ENCODE data around the gene RAPGEF1. TPM values are rescaled to one million over a fixed set of nuclear protein-coding genes. Genes with fewer than 3 reads are reported as not detected.
"Not testable (repeated sequence)": the region's sequence is repeated elsewhere in the genome, so short reads cannot be mapped to it uniquely, and the experiment has no call there.

Gene RAPGEF1
- total RNA-seq, 1 donor from 2014 or later: 168 TPM

DNA sequence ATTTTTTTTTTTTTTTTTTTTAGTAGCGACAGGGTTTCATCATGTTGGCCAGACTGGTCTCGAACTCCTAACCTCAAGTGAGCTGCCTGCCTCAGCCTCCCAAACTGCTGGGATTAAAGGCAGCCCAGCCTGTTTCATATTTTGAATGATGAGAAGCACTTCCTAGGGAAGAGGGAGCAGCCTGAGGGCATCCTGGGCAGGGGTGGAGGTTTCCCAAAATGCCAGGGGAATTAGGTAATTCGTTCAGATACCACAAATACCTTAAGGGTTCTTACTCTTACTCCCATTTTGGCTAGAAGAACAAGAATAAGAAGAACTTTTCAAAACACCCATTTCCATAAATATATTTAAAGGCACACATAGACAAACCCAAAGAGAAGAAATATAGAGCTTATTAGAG, 29.5 kb upstream of the RAPGEF1 start:
- Mint-ChIP-seq H3K4me1 (ENCODE audit: low read depth) (no peaks in the 10 kb centered on the region), H3K9me3 (no peaks in the 10 kb centered on the region), H3K27ac (no peak overlapping the region), H3K27me3 (ENCODE audit: insufficient read depth) (peaks cover 26% of the 10 kb centered on the region), H3K4me3 (no peak overlapping the region), H3K36me3 (ENCODE audit: low read depth) (no peaks in the 10 kb centered on the region)
- intact Hi-C loops (cut with micrococcal nuclease): no loop called here
- no peak for DNase-seq (ENCODE audit: low spot score)

DNA sequence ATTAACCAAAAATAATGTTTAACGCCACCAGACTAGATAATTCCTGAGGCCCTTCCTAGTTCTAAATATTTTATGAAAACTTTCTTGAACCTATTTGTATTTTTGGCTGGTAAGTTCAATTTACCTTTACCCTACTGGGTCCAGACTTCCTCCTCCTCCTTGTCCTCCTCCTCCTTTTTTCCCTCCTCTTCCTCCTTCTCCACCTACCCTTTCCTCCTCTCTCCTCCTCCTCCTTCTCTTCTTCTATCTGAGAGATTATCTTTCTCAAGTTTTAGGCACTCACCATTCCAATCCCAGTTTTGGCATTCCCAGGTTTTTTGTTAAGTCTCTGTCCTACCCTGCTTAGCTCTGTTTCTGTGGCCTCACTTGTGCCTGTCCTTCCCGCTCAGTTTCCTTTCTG, 24.7 kb upstream of the RAPGEF1 start:
- intact Hi-C loops (cut with micrococcal nuclease): loop anchor here (5.0 kb wide), 1 partner anchor 313 kb away; the partner anchor contains the start of gene MED27
- Mint-ChIP-seq H3K27ac (no peak overlapping the region), H3K36me3 (ENCODE audit: low read depth) (no peaks in the 10 kb centered on the region), H3K4me1 (ENCODE audit: low read depth) (no peaks in the 10 kb centered on the region), H3K4me3 (no peak overlapping the region), H3K9me3 (no peaks in the 10 kb centered on the region), H3K27me3 (ENCODE audit: insufficient read depth) (peaks cover 24% of the 10 kb centered on the region)
- DNase-seq (ENCODE audit: low spot score): no peak

- Mint-ChIP-seq H3K27ac (no peak overlapping the region), H3K4me3 (no peak overlapping the region), H3K36me3 (ENCODE audit: low read depth) (no peaks in the 10 kb centered on the region), H3K4me1 (ENCODE audit: low read depth) (peaks cover 12% of the 10 kb centered on the region), H3K27me3 (ENCODE audit: insufficient read depth) (peaks cover 35% of the 10 kb centered on the region), H3K9me3 (no peaks in the 10 kb centered on the region)
- peak; percentile 62 for DNase-seq (ENCODE audit: low spot score)
- intact Hi-C loops (cut with micrococcal nuclease): loop anchor here (1.0 to 5.0 kb wide), 5 partner anchors 192 to 490 kb away; partner anchors contain the start of genes MED27 and NTNG2
Measured at GRCh38 chr9:131762356-131762932, 22.6 kb upstream of the RAPGEF1 start.

GRCh38 chr9:131759017-131759647, 19.3 kb upstream of the RAPGEF1 start:
- no peak overlapping the region for H3K27ac Mint-ChIP-seq
- intact Hi-C loops (cut with micrococcal nuclease): loop anchor here (5.0 kb wide), 1 partner anchor 78 kb away; no protein-coding TSS in a partner anchor

GRCh38 chr9:131757549-131757948, 17.7 kb upstream of the RAPGEF1 start:
- Mint-ChIP-seq H3K4me3 (no peak overlapping the region), H3K4me1 (ENCODE audit: low read depth) (peaks cover 21% of the 10 kb centered on the region), H3K9me3 (no peaks in the 10 kb centered on the region), H3K27ac (no peak overlapping the region), H3K27me3 (ENCODE audit: insufficient read depth) (peaks cover 35% of the 10 kb centered on the region), H3K36me3 (ENCODE audit: low read depth) (no peaks in the 10 kb centered on the region)
- DNase-seq (ENCODE audit: low spot score): no peak
- intact Hi-C loops (cut with micrococcal nuclease): loop anchor here (5.0 kb wide), 1 partner anchor 80 kb away; no protein-coding TSS in a partner anchor

More at GRCh38 chr9:131759017-131759647, 19.3 kb upstream of the RAPGEF1 start:
- H3K27me3 Mint-ChIP-seq (ENCODE audit: insufficient read depth): peaks cover 31% of the 10 kb centered on the region
- H3K4me1 Mint-ChIP-seq (ENCODE audit: low read depth): peaks cover 21% of the 10 kb centered on the region
- H3K4me3 Mint-ChIP-seq: no peak overlapping the region
- no peaks in the 10 kb centered on the region for H3K36me3 Mint-ChIP-seq (ENCODE audit: low read depth)
- no peak for DNase-seq (ENCODE audit: low spot score)
- no peaks in the 10 kb centered on the region for H3K9me3 Mint-ChIP-seq

GRCh38 chr9:131755541-131756198, 15.8 kb upstream of the RAPGEF1 start:
- peak overlapping the region; percentile 29 for H3K27ac Mint-ChIP-seq
- no peaks in the 10 kb centered on the region for H3K36me3 Mint-ChIP-seq (ENCODE audit: low read depth)
- DNase-seq (ENCODE audit: low spot score): peak; percentile 76
- H3K27me3 Mint-ChIP-seq (ENCODE audit: insufficient read depth): peaks cover 32% of the 10 kb centered on the region
- peaks cover 21% of the 10 kb centered on the region for H3K4me1 Mint-ChIP-seq (ENCODE audit: low read depth)
- no peaks in the 10 kb centered on the region for H3K9me3 Mint-ChIP-seq
- intact Hi-C loops (cut with micrococcal nuclease): loop anchor here (1.0 to 5.0 kb wide), 3 partner anchors 82 to 497 kb away; no protein-coding TSS in a partner anchor
- no peak overlapping the region for H3K4me3 Mint-ChIP-seq

- intact Hi-C loops (cut with micrococcal nuclease): loop anchor here (1.0 to 5.0 kb wide), 3 partner anchors 82 to 497 kb away; no protein-coding TSS in a partner anchor
- Mint-ChIP-seq H3K27ac (no peak overlapping the region), H3K4me3 (no peak overlapping the region), H3K4me1 (ENCODE audit: low read depth) (peaks cover 21% of the 10 kb centered on the region), H3K36me3 (ENCODE audit: low read depth) (no peaks in the 10 kb centered on the region), H3K9me3 (no peaks in the 10 kb centered on the region), H3K27me3 (ENCODE audit: insufficient read depth) (peaks cover 27% of the 10 kb centered on the region)
- DNase-seq (ENCODE audit: low spot score): no peak
Measured at GRCh38 chr9:131754846-131755245, 15.0 kb upstream of the RAPGEF1 start.

GRCh38 chr9:131753751-131754150, 13.9 kb upstream of the RAPGEF1 start:
- intact Hi-C loops (cut with micrococcal nuclease); H3K36me3 Mint-ChIP-seq (ENCODE audit: low read depth); H3K4me3 Mint-ChIP-seq; H3K27ac Mint-ChIP-seq; DNase-seq (ENCODE audit: low spot score); H3K9me3 Mint-ChIP-seq: not testable (repeated sequence)
- Mint-ChIP-seq H3K27me3 (ENCODE audit: insufficient read depth) (peaks cover 24% of the 10 kb centered on the region), H3K4me1 (ENCODE audit: low read depth) (peaks cover 19% of the 10 kb centered on the region)

DNA sequence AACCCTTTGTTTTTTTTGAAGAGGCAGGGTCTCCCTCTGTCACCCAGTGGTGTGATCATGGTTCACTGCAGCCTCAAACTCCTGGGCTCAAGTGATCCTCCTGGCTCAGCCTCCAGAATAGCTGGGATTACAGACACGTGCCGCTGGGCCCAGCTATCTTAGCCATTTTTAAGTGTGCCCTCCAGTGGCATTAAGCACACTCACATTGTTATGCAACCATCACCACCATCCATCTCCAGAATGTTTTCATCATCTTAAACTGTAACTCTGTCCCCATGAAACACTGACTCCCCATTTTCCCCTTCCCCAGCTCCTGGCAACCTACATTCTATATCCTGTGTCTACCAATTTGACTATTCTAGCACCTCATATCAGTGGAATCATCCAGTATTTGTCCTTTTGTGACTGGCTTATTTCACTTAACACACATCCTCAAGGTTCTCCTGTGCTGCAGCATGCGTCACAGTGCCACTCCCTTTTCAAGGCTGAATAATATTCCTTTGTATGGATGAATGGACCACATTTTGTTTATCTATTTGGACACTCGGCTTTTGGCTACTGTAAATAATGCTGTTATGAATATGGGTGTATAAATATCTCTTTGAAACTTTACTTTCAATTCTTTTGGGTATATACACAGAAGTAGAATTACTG, 12.5 kb upstream of the RAPGEF1 start:
- no peak for DNase-seq (ENCODE audit: low spot score)
- H3K36me3 Mint-ChIP-seq (ENCODE audit: low read depth): no peaks in the 10 kb centered on the region
- H3K27ac Mint-ChIP-seq: no peak overlapping the region
- no peak overlapping the region for H3K4me3 Mint-ChIP-seq
- intact Hi-C loops (cut with micrococcal nuclease): no loop called here
- no peaks in the 10 kb centered on the region for H3K9me3 Mint-ChIP-seq
- peaks cover 8% of the 10 kb centered on the region for H3K4me1 Mint-ChIP-seq (ENCODE audit: low read depth)
- H3K27me3 Mint-ChIP-seq (ENCODE audit: insufficient read depth): peaks cover 15% of the 10 kb centered on the region

GRCh38 chr9:131748411-131748955, 8.6 kb upstream of the RAPGEF1 start:
- no peak for DNase-seq (ENCODE audit: low spot score)
- Mint-ChIP-seq H3K36me3 (ENCODE audit: low read depth) (no peaks in the 10 kb centered on the region), H3K4me3 (no peak overlapping the region), H3K27ac (no peak overlapping the region), H3K4me1 (ENCODE audit: low read depth) (peaks cover 23% of the 10 kb centered on the region), H3K9me3 (no peaks in the 10 kb centered on the region), H3K27me3 (ENCODE audit: insufficient read depth) (peaks cover 5% of the 10 kb centered on the region)
- intact Hi-C loops (cut with micrococcal nuclease): loop anchor here (1.0 to 10.0 kb wide), 2 partner anchors 510 to 624 kb away; partner anchors contain the start of gene NUP214

- Mint-ChIP-seq H3K4me3 (no peak overlapping the region), H3K9me3 (no peaks in the 10 kb centered on the region), H3K27ac (no peak overlapping the region), H3K4me1 (ENCODE audit: low read depth) (peaks cover 34% of the 10 kb centered on the region), H3K27me3 (ENCODE audit: insufficient read depth) (peaks cover 5% of the 10 kb centered on the region), H3K36me3 (ENCODE audit: low read depth) (no peaks in the 10 kb centered on the region)
- no peak for DNase-seq (ENCODE audit: low spot score)
- intact Hi-C loops (cut with micrococcal nuclease): loop anchor here (1.0 to 10.0 kb wide), 4 partner anchors 156 to 623 kb away; partner anchors contain the start of gene NUP214
Measured at GRCh38 chr9:131747352-131747751, 7.5 kb upstream of the RAPGEF1 start.

GRCh38 chr9:131745610-131746009, 5.7 kb upstream of the RAPGEF1 start:
- Mint-ChIP-seq H3K27ac (no peak overlapping the region), H3K27me3 (ENCODE audit: insufficient read depth) (peaks cover 5% of the 10 kb centered on the region), H3K9me3 (no peaks in the 10 kb centered on the region), H3K4me3 (no peak overlapping the region), H3K4me1 (ENCODE audit: low read depth) (peaks cover 34% of the 10 kb centered on the region), H3K36me3 (ENCODE audit: low read depth) (no peaks in the 10 kb centered on the region)
- intact Hi-C loops (cut with micrococcal nuclease): loop anchor here (10.0 kb wide), 1 partner anchor 621 kb away; the partner anchor contains the start of gene NUP214
- no peak for DNase-seq (ENCODE audit: low spot score)
